MCF 10A (cell line): ENCODE data around the gene MOV10. TPM values are rescaled to one million over a fixed set of nuclear protein-coding genes. Genes with fewer than 3 reads are reported as not detected.
"Not testable (repeated sequence)": the region's sequence is repeated elsewhere in the genome, so short reads cannot be mapped to it uniquely, and the experiment has no call there.

Source experiments
- BruUV-seq: library from RNA; stranded (reverse); fragments of 400-500 nt; replicated peaks from 2 replicates; lab custom pipeline; 2021; lab: Mats Ljungman, UMichigan
- CTCF ChIA-PET: fragments of 300-600 bp; sonication (Branson Sonifier 250); formaldehyde crosslinking; extraction: SDS; loops from one replicate; lab custom pipeline; 2021; ENCODE audit warnings: antibody characterized with exemption, inconsistent platforms; lab: Yijun Ruan, JAX
- POLR2A ChIA-PET: fragments of 300-600, 350-650 bp; sonication (Branson Sonifier 250); formaldehyde crosslinking; extraction: SDS; loops from one replicate; lab custom pipeline; 2020; ENCODE audit warnings: antibody characterized with exemption, inconsistent platforms; lab: Yijun Ruan, JAX
- DNase-seq: peaks from one replicate; pipeline ENCODE4 v3.0.0-alpha.2; 2018; ENCODE audit not compliant: unreplicated experiment
- H3K27ac Mint-ChIP-seq: one replicate; pipeline ENCODE4 v1.8.0; 2022; ENCODE audit warnings: mild to moderate bottlenecking, low read depth, mixed read lengths; ENCODE audit not compliant: unreplicated experiment
- H3K27me3 Mint-ChIP-seq: one replicate; pipeline ENCODE4 v1.8.0; 2022; ENCODE audit warnings: mixed read lengths; ENCODE audit not compliant: insufficient read depth, unreplicated experiment
- H3K36me3 Mint-ChIP-seq: one replicate; pipeline ENCODE4 v1.8.0; 2022; ENCODE audit warnings: mild to moderate bottlenecking, moderate library complexity, mixed read lengths; ENCODE audit not compliant: insufficient read depth, unreplicated experiment
- H3K4me1 Mint-ChIP-seq: one replicate; pipeline ENCODE4 v1.8.0; 2022; ENCODE audit warnings: mixed read lengths; ENCODE audit not compliant: insufficient read depth, unreplicated experiment
- H3K4me3 Mint-ChIP-seq: one replicate; pipeline ENCODE4 v1.8.0; 2022; ENCODE audit warnings: mild to moderate bottlenecking, moderate library complexity, mixed read lengths; ENCODE audit not compliant: unreplicated experiment
- H3K9me3 Mint-ChIP-seq: one replicate; pipeline ENCODE4 v1.8.0; 2022; ENCODE audit warnings: mixed read lengths; ENCODE audit not compliant: unreplicated experiment
- intact Hi-C: fragments of 100-400 bp; cut with micrococcal nuclease; formaldehyde crosslinking; loops from 2 replicates; pipeline ENCODE4 v1.14.1; 2022
- total RNA-seq: library from RNA; stranded (reverse); gene quantifications from 2 replicates; pipeline ENCODE4 v1.2.3, GENCODE V29; 2022
- TF ChIP-seq, protein P1 (sequence below): fragments of 200-600 bp; IDR thresholded peaks from one replicate; pipeline ENCODE4 v1.8.0; 2022; ENCODE audit warnings: antibody characterized with exemption, mild to moderate bottlenecking; ENCODE audit not compliant: unreplicated experiment

MOV10 gene
- total RNA-seq, 1 experiment from 2014 or later, result 55.6 TPM

DNA sequence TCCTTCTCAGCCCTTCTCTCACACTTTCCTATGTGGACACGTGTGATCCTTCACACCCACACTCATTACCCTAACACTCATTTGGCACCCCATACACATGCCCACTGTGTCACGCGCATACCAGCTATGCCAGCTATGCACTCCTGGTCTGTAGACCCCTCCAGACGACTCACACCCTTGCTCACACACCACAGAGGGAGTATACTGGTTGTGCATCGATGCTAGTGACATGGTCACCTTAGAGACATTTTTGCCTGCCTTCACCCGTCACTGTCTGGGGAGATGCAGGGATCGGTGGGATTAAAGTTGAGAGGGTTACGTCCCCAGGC, 49.0 kb downstream of the MOV10 start:
- ChIA-PET CTCF (interaction anchor here (0.6 to 15.1 kb wide), 2 partner anchors 80 to 256 kb away, joined by 4 to 838 read pairs; no protein-coding TSS in a partner anchor), POLR2A (no interaction called here)
- Mint-ChIP-seq H3K9me3 (no peaks in the 10 kb centered on the region), H3K4me1 (peaks cover 3% of the 10 kb centered on the region), H3K4me3 (no peak overlapping the region), H3K27me3 (no peaks in the 10 kb centered on the region), H3K36me3 (no peaks in the 10 kb centered on the region), H3K27ac (no peak overlapping the region)
- TF ChIP-seq, protein P1, sequence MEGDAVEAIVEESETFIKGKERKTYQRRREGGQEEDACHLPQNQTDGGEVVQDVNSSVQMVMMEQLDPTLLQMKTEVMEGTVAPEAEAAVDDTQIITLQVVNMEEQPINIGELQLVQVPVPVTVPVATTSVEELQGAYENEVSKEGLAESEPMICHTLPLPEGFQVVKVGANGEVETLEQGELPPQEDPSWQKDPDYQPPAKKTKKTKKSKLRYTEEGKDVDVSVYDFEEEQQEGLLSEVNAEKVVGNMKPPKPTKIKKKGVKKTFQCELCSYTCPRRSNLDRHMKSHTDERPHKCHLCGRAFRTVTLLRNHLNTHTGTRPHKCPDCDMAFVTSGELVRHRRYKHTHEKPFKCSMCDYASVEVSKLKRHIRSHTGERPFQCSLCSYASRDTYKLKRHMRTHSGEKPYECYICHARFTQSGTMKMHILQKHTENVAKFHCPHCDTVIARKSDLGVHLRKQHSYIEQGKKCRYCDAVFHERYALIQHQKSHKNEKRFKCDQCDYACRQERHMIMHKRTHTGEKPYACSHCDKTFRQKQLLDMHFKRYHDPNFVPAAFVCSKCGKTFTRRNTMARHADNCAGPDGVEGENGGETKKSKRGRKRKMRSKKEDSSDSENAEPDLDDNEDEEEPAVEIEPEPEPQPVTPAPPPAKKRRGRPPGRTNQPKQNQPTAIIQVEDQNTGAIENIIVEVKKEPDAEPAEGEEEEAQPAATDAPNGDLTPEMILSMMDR, result no peak
- intact Hi-C loops, result no loop called here
- BruUV-seq, result no TSS peak
- no peak for DNase-seq

DNA sequence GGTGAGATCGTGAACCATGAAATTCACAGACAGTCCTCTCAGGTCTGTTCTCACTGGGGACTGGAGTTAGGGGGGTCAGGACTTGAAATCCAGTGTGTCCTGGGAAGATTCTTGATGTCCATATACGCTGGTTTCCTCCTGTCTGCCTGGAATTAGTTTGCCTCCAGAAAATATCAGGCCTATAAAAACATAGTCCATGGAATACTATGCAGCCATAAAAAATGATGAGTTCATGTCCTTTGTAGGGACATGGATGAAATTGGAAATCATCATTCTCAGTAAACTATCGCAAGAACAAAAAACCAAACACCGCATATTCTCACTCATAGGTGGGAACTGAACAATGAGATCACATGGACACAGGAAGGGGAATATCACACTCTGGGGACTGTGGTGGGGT, 49.8 kb downstream of the MOV10 start:
- BruUV-seq, H3K9me3 Mint-ChIP-seq, H3K27ac Mint-ChIP-seq, DNase-seq, intact Hi-C loops, H3K4me1 Mint-ChIP-seq, H3K4me3 Mint-ChIP-seq, H3K36me3 Mint-ChIP-seq, POLR2A ChIA-PET, H3K27me3 Mint-ChIP-seq: not testable (repeated sequence)
- CTCF ChIA-PET, result interaction anchor here (15.1 kb wide), 1 partner anchor 79 kb away, joined by 838 read pairs; no protein-coding TSS in a partner anchor

DNA sequence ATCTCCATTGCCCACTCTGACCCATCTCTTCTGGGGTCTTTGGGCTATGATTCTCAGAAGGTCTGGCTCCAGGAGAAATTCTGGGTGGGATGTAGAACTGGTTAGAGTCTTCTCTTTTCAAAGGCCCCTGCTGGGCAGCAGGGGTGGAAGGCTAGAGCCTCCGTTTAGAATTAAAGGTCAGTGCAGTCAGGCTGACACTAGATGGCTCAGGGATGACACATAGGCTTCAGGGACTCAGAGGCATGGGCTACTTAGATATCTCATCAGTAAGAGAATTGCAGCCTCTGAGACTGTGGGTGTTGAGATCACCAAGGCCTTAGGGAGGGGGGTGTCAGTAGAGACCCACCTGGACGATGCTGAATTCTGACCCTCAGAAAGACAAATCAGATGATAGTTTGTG, 53.3 kb downstream of the MOV10 start:
- CTCF ChIA-PET, result interaction anchor here (0.6 to 15.1 kb wide), 5 partner anchors 8 to 76 kb away, joined by 3 to 838 read pairs (median 37); partner anchors contain the start of gene PPM1J
- POLR2A ChIA-PET, result no interaction called here
- H3K4me1 Mint-ChIP-seq, result no peaks in the 10 kb centered on the region
- TF ChIP-seq, protein P1, result no peak
- BruUV-seq, result no TSS peak
- DNase-seq, result no peak
- H3K27me3 Mint-ChIP-seq, result no peaks in the 10 kb centered on the region
- H3K27ac Mint-ChIP-seq, result no peak overlapping the region
- no peaks in the 10 kb centered on the region for H3K9me3 Mint-ChIP-seq
- no peak overlapping the region for H3K4me3 Mint-ChIP-seq
- H3K36me3 Mint-ChIP-seq, result no peaks in the 10 kb centered on the region
- intact Hi-C loops, result no loop called here

DNA sequence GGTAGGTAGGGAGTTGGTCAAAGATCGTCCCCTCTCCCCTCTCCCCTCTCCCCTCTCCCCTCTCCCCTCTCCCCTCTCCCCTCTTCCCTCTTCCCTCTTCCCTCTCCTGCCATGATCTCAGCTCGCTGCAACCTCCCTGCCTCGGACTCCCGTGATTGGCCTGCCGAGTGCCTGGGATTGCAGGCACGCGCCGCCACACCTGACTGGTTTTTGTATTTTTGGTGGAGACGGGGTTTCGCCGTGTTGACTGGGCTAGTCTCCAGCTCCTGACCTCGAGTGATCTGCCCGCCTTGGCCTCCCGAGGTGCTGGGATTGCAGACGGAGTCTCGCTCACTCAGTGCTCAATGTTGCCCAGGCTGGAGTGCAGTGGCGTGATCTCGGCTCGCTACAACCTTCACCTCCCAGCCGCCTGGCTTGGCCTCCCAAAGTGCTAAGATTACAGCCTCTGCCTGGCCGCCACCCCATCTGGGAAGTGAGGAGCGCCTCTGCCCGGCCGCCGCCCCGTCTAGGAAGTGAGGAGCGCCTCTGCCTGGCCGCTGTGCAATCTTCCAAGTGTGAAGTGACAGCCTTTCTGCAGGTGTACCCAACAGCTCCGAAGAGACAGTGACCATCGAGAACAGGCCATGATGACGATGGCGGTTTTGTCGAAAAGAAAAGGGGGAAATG, 54.0 kb downstream of the MOV10 start:
- POLR2A ChIA-PET, H3K4me3 Mint-ChIP-seq, H3K27ac Mint-ChIP-seq, H3K36me3 Mint-ChIP-seq, DNase-seq, H3K4me1 Mint-ChIP-seq, H3K27me3 Mint-ChIP-seq, H3K9me3 Mint-ChIP-seq, BruUV-seq, intact Hi-C loops: not testable (repeated sequence)
- CTCF ChIA-PET, result interaction anchor here (0.6 to 15.1 kb wide), 5 partner anchors 9 to 75 kb away, joined by 3 to 838 read pairs (median 37); partner anchors contain the start of gene PPM1J

DNA sequence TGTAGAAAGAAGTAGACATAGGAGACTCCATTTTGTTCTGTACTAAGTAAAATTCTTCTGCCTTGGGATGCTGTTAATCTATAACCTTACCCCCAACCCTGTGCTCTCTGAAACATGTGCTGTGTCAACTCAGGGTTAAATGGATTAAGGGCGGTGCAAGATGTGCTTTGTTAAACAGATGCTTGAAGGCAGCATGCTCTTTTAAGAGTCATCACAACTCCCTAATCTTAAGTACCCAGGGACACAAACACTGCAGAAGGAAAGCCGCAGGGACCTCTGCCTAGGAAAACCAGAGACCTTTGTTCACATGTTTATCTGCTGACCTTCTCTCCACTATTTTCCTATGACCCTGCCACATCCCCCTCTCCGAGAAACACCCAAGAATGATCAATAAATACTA, 54.6 kb downstream of the MOV10 start:
- H3K27ac Mint-ChIP-seq, POLR2A ChIA-PET, BruUV-seq, DNase-seq, H3K27me3 Mint-ChIP-seq, H3K36me3 Mint-ChIP-seq, intact Hi-C loops, H3K9me3 Mint-ChIP-seq, H3K4me3 Mint-ChIP-seq, H3K4me1 Mint-ChIP-seq: not testable (repeated sequence)
- CTCF ChIA-PET, result interaction anchor here (0.7 to 5.2 kb wide), 4 partner anchors 10 to 393 kb away, joined by 4 to 45 read pairs (median 24); partner anchors contain the start of gene PPM1J
